Activated CD4-positive, alpha-beta T cell treated with anti-CD3 and anti-CD28 coated beads, Interleukin-10, Interleukin-2, amounts not matched to agents 100 ng/mL and 50 ng/mL, durations not matched to agents 16 hours and 8 hours (primary cell): ENCODE results near the gene LDLRAD4.

Experiments used
- DNase-seq: peaks from one replicate; pipeline ENCODE4 v3.0.0-alpha.2; 2020

Gene LDLRAD4

GRCh38 chr18:13356032-13356431 lies 137.5 kb downstream of the LDLRAD4 start:
- DNase-seq: no peak

DNA sequence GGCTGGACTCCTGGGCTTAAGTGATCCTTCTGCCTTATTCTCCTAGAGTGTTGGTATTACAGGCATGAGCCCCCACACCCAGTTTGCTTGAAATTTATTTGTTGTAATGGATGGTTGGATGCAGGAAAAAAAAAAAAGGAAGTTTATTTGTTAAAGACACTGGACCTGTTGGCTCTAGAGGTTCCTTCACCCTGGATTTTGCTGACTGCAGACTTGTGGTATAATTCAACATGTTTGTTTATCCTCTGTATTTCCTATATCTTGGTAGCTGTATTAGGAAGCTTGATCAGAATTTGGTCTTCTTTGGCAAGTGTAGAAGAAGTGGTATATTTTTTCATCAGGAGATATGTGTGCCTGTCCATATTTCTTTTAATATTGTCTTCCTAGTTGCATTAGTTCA lies 138.7 kb downstream of the LDLRAD4 start:
- no peak for DNase-seq

- DNase-seq: no peak
Measured at GRCh38 chr18:13359210-13359609, 140.7 kb downstream of the LDLRAD4 start.

DNA sequence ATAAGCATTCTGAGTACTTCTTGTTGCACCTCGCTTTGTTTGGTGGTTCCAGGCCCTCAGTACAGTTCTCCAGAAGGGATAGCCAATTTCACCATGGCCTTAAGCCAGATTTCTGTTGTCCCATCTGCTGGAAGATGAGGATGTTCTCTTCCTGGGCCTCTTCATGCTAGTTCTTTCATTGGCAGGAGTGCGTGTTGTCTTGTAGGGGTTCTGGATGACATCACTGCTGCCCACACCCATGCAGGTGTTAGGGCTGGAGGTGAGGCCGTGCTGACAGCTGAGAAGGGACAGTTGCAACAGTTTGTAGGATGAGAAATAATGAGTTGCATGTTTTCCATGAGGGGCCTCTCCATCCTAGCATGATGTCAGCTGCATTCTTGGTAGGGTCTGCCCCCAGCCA lies 142.9 kb downstream of the LDLRAD4 start:
- no peak for DNase-seq

- DNase-seq: no peak
Measured at GRCh38 chr18:13362051-13362450, 143.5 kb downstream of the LDLRAD4 start.

- no peak for DNase-seq
Measured at GRCh38 chr18:13362607-13363006, 144.0 kb downstream of the LDLRAD4 start.

DNA sequence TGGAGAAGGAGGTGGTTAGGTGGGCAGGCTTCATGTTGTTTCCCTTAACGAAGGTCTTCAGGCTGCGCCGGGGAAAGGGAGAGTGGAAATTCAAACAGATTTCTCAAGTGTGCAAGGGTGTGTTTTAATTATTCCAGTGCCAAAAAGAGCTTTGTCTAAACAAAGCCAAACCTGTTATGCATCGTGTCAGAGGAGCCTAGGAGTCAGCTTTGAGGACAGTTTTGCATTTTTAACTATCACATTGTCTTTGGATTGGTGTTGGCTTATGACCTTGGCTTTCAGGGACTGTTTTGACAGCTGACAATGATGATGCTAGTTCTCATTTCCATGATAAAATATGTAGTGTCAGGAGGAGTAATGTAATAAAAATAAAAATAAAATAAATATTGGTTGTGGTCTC lies 144.8 kb downstream of the LDLRAD4 start:
- DNase-seq: no peak

DNA sequence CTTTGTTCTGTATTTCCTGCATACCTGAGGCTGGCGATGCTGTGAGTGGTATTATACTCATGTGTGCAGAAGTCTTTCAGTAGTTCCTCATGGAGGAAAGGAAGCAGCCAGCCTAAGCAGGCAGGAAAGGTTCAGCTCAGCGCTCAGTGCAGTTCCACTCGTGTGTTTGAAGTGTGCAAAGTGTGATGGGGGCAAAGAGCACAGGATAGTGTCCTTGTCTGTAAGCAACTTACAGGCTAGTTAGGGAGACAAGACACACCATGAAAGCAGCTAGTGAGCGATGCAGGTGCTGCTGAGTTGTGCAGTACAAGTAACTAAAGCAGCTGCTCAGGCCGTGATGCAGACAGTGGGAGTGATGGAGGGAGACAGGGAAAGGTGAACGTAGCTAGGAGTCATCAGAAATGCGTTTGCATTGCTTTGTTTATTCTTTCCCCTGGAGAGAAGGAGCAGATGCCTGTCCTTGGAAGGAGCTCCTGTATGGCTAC lies 146.2 kb downstream of the LDLRAD4 start:
- no peak for DNase-seq

GRCh38 chr18:13366131-13366530 lies 147.6 kb downstream of the LDLRAD4 start:
- no peak for DNase-seq

GRCh38 chr18:13366541-13366940 lies 148.0 kb downstream of the LDLRAD4 start:
- DNase-seq: no peak

DNA sequence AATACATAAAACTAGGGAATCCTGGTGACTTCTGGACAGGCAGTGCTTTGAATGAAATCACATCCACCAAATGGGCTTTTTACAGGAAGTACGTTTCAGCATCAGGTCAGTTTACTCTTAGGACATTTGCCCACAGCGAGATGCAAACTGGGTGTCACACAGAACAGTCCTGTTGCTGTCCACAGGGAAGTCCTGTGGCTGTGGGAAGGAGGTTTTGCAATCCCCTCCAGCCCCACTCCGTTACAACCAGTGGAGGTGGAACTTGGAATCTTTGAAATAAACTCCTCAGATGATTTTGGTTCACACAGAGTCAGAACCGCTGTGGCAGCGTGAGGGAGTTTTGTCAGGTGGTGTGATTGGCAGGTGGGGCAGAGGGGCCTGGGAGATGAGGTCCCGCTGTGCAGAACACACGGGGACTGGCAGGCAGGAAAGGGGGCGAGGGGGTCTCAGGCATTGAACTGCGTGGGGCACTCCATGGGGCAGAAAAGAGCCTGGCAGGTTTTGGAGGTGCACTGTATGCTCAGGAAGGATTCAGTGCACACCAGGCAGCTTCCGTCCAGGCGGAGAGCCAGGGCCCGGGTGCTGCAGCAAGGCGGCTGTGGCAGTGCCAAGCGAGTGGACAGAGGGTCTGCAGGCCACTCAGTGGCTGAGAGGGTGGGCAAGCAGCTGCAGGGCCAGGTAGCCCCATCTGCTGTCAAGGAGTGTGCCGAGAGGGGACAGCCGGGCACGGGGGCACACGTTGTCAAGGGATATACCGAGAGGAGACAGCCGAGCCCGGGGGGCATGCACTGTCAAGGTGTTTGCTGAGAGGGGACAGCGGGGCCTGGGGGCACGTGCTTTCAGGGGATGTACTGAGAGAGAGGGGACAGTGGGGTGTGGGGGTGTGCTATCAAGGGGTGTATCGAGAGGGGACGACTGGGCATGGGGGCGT lies 148.7 kb downstream of the LDLRAD4 start:
- no peak for DNase-seq

- DNase-seq: no peak
Measured at GRCh38 chr18:13368080-13368813, 149.7 kb downstream of the LDLRAD4 start.

GRCh38 chr18:13369353-13369752 lies 150.8 kb downstream of the LDLRAD4 start:
- DNase-seq: no peak

- no peak for DNase-seq
Measured at GRCh38 chr18:13369756-13370510, 151.4 kb downstream of the LDLRAD4 start.

- no peak for DNase-seq
Measured at GRCh38 chr18:13370995-13371625, 152.6 kb downstream of the LDLRAD4 start.

GRCh38 chr18:13371689-13372418 lies 153.3 kb downstream of the LDLRAD4 start:
- no peak for DNase-seq

- no peak for DNase-seq
Measured at GRCh38 chr18:13372531-13372951, 154.0 kb downstream of the LDLRAD4 start.

DNA sequence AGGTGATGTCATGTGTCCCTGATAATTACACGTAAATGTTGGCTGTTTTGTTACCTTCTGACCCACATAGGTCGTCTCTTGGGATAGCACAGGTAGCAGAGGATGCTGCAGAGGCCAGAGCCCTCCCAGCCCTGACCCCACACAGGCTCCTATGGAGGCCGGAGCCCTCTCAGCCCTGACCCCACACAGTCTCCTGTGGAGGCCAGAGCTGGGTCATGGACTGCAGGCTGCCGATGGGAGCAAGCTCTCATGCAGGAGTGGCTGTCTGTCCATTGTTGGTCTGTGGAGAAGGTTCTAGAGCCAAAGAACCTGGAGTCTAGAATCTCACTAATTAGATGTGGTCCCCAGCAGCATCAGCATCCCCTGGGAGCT lies 155.5 kb downstream of the LDLRAD4 start:
- no peak for DNase-seq

- no peak for DNase-seq
Measured at GRCh38 chr18:13374468-13375301, 156.1 kb downstream of the LDLRAD4 start.

GRCh38 chr18:13375302-13376255 lies 157.0 kb downstream of the LDLRAD4 start:
- DNase-seq: peak; percentile 94
